ENCODE results near the gene ZNF132. TPM values are rescaled to one million over a fixed set of nuclear protein-coding genes. Genes with fewer than 3 reads are reported as not detected.
"Not testable (repeated sequence)": the region's sequence is repeated elsewhere in the genome, so short reads cannot be mapped to it uniquely, and the experiment has no call there.

The ZNF132 gene
- 0.03 and 0.19 TPM in 2 replicates for total RNA-seq (2014; rRNA removed; shearing (Covaris generic))

DNA sequence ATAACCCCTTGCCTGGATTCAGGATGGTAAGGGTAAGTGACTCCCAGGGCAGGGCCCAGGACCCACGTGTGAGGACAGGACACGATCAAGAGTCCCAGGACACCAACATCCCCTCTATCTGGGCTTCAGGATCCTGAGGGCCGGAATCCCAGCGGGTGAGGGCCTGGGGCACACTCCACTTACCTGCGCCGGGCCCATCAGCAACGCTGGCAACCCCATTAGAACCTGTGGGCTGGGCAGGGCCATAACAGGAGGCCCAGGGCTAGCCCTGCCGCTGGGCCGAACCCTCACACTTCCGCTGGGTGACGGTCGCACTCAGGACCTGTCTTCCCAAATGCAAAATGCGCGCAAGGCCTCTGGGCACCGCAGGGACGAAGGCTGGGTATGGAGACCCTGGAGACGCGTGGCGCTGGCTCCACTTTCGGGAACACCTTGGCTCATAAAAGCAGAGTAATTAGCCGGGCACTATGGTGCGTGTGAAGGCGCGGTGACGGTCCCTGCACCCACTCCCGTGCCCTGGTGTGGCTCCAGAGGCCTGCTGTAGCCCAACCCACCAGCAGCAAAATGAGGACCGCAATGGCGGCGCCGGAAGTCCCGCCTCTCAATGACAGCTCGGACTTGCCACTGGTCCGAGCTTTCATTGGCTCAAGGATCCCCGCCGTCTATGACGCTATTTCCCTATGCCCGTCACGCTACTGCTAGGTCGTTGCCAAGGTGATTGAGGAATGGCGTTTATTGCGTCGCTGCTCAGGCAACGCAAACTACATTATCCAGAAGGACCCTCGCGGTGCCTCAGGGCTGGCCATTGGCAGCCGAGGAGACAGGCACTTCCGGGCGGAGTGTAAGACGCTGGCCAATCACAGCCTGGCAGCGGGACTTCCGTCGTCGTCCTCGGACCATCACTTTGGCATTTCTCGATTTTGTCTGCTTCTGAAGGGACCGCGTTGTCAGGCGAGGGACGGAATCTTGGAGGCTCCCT, at the start of gene ZNF132:
Gene ZNF132, minus strand, starts transcription at position 578 of the 979 bp plus-strand sequence. Its CDS starts 332 bp downstream, at position 246.
- peak; percentile 75 for DNase-seq (ENCODE audit: low spot score)

DNA sequence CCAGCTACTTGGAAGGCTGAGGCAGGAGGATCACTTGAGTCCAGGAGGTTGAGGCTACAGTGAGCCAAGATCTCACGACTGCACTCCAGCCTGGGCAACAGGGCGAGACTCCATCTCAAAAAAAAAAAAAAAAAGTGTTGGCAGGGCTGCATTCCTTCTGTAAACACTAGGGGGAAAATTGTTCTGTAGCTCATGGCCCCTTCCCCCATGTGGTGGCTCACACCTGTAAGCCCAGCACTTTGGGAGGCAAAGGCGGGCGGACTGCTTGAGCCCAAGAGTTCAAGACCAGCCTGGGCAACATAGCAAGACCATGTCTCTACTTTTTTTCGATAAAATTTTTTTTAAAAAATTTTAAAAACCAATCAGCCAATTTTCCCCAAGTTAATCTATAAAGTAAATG, 44.4 kb upstream of the ZNF132 start:
- not testable (repeated sequence) for DNase-seq (ENCODE audit: low spot score)

DNA sequence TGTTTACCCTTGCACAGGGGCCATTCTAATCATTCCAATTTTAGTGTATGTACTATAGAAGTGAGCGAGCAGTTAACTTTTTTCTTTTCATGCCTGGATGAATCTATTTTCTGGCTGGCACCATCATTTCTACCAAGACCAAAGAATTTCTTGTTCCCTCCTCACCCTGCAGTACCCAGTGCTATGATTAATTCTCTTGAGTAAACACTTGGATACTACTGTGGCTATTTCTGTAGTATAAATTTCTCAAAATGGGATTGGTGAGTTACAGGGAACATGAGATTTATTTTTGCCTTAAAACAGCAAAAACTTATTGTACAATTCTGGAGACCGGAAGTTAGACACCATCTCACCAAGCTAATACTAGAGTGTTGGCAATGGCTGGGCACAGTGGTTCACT, 43.8 kb upstream of the ZNF132 start:
- DNase-seq (ENCODE audit: low spot score): no peak

DNA sequence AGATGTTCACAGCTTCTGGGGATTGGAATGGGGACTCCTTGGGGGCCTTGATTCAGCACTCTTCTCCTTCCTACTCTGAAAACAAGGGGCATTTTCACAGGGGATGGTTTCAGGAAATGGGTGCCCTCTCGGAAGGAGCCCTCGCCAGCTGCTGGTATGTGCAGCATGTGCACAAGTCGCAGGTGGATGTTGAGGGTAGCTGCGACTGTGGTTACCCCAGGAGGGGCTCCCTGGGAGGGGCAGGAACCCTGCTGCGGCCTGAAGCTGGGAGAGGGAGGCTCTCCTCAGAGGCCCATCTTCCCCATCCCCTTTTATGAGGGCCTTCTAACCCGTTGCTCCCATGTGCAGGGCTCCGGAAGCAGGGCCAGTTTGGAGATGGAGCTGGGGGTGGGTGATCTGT, 42.4 kb upstream of the ZNF132 start:
- no peak for DNase-seq (ENCODE audit: low spot score)

DNA sequence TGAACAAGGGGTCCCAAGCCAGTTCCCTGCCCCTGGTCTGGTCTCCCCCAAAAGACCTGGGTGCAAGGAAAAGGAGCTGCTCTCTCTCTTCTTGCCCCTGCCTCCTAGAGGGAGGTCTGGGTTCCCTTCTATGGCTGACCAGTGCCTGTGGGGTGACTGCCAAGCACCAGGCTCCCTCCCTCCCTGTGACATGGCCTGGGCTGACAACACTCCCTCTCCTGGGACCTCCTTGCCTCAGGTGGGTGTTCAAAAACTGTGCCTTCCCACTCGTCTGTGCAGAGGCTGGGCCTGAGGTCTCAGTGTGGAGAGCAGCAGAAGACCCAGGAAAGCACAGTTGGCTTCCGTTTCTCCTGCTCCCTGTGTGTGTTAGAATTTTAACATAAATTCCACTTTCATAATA, 40.9 kb upstream of the ZNF132 start:
- no peak for DNase-seq (ENCODE audit: low spot score)

DNA sequence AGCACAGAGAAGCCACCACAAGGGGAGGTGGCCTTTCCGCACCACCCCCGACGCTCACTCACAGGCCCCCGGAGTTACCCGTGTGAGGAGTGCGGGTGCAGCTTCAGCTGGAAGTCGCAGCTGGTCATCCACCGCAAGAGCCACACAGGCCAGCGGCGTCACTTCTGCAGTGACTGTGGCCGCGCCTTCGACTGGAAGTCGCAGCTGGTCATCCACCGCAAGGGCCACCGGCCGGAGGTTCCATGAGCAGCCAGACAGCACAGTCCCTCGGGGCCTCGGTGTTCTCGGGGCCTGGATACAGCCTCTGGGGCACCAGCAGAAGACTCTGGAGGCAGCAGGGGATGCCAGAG, 40.5 kb upstream of the ZNF132 start:
- DNase-seq (ENCODE audit: low spot score): no peak

DNA sequence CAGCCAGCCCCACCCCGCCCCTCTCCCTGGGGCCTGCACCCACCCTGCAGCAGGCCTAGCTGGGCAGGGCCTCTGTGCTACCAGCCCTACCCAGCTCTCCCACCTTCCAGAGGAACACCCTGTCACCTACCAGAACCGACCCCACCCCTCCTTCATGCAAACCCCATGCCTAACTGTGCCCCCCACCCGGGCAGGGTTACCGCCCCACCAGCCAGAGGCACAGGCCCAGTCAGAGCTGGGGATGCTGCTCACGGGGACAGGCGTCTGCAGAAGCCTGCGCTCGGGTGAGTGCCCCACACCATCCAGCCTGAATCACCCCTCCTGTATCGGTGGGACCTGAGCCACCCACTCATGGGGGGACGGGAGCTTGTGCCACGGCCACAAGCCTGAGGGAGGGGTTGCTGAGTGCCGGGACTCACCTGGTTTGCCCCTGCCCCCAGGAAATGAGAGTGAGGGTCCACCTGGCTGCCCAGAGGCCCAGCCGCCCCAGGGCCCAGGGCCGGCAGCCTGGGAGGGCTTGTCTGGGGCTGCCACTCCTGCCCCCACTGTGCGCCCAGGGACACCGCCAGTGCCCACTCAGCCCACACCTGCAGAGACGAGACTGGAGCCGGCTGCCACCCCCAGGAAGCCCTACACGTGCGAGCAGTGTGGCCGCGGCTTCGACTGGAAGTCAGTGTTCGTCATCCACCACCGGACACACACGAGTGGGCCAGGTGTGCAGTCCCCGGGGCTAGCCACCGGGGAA, 40.0 kb upstream of the ZNF132 start:
- no peak for DNase-seq (ENCODE audit: low spot score)

DNA sequence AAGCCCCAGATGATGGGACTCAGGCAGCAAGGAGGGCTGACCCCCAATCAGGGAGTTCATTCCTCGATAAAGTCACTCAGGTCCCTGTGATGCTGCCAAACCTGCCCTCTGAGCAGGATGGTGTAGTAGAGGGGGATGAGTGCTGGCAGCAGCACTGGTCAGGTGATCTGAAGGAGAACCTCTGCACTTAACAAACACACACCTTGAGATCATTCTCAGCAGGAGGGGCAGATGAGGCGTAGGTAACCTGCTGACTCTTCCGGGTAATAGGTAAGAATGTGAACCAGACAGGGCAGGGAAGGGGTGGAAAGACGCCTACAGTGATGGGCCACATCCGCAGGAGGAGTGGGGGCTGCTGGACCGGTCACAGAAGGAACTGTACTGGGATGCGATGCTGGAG, 39.4 kb upstream of the ZNF132 start:
- DNase-seq (ENCODE audit: low spot score): no peak

DNA sequence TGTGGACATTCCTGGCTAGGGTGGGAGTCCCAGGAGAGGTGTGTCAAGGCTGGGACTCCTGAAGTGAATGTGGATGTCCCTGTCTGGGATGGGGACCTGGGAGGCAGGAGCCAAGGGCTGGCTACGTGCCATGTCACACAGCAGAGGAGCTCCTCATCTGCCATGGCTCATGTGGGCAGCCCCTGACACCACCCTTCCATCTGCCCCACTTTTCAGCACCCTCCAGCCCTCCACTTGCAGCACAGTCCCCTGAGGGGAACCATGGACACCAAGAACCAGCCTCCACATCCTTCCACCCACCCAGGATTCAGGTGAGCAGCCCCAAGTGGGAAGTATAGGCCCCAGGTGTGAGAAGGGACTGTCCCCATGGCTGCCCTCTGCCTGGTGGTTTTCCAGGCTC, 37.9 kb upstream of the ZNF132 start:
- no peak for DNase-seq (ENCODE audit: low spot score)

DNA sequence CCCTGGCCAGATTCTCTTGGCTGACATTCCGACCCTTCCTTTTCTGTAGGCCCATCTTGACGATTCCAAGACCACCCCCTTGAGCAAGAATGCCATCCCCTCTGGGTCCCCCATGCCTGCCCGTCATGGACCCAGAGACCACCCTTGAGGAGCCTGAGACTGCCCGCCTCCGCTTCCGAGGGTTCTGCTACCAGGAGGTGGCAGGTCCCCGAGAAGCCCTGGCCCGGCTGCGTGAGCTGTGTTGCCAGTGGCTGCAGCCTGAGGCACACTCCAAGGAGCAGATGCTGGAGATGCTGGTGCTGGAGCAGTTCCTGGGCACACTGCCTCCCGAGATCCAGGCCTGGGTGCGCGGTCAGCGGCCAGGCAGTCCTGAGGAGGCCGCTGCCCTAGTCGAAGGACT, 37.2 kb upstream of the ZNF132 start:
- DNase-seq (ENCODE audit: low spot score): no peak

DNA sequence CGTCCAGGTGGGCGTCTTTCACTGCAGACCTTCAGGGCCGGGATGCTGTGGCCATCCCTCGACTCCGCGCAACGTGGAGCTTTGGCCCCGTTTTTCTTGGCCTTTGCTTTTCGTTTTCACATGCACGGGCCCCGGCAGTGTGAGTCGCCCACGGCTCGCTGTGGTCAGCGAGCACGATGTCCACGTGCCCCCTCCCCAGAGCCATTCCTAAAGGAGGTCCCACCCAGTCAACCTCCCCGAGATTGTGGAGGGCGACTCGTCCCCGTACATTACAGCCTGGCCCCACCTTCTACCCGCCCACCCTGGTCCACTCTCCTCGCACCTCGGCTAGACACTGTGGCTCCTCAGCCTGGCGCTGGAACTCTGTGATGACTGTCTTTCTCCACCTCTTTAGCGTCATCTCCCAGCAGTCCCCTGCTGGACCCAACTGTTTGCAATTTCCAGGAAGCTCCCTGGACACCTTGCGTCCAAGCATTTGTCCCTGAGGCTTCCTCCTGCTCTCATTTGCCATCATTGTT, 36.6 kb upstream of the ZNF132 start:
- DNase-seq (ENCODE audit: low spot score): no peak

DNA sequence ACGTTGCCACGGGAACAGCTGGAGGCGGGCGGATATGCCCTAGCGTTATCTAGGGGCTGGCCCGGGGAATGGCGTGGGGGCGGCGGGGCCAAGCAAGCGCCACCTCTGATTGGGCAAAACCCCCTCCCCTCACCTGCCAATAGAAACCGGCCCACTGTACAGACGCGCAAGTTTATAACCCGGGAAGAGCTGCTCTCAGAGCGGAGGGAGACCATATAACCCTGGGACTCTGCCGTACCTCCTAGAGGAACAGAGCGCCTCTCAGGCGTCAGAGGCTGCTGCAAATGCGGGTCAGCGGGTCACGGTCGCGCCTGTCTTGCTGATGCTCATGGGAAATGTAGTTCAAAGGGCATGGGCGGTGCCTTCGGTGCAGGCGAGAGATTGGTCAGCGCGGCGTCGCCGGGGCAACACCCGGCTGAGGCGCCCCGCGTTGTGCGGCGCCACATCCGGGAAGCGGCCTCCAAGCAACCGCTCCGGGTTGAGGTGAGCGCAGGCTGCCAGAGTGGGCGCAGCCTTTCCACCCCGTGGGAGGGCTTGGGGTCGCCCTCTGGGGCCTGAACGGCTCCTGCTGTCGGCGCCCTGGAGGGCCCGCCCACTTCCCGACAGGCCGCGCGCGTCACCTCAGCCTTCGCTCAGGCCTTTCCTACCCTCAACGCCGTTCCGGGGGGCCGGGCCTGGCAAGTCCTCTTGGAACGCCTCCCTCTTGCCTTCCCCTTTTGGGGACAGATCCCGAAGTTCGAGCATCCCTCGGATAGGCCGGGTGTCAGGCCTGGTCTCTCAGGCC, 36.0 kb upstream of the ZNF132 start, which contains the start of gene ZNF446:
Gene ZNF446, plus strand, starts transcription at position 639 of the 784 bp plus-strand sequence. CDS start 867 bp downstream, outside the sequence.
- DNase-seq (ENCODE audit: low spot score): peak; percentile 97

DNA sequence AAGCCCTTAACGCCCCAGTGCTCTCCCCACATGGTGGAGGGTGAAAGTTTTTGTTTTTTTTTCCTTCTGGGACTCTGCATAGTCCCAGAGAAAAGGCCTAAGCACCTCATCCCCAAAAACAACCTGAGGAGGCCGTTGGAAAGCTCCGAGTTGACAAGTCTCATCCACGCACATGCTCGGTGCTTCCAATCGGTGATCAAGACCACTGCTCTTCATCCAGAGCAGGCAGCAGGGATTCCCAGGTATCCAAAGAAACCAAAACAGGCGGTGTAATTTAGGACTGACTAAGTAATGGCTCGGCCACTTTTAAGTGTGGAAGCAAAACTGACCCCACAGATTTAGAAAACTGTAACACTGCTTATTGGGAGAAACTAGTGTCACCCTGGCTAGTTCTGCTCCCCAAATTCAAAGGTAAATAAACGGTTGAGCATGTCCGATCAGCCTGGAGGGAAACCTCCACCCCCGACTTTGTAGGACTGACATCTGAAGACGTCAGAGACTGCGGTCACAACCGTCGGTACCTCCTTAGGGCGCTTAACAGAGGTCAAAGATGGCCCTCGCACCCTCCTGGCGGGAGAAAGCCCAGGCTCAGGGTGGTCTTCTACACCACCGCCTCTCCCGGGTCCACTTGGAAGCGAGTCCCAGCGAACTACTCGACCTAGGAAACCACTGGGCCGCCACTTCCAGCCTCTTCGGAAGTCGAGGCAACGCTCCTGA, 35.2 kb upstream of the ZNF132 start:
- no peak for DNase-seq (ENCODE audit: low spot score)

DNA sequence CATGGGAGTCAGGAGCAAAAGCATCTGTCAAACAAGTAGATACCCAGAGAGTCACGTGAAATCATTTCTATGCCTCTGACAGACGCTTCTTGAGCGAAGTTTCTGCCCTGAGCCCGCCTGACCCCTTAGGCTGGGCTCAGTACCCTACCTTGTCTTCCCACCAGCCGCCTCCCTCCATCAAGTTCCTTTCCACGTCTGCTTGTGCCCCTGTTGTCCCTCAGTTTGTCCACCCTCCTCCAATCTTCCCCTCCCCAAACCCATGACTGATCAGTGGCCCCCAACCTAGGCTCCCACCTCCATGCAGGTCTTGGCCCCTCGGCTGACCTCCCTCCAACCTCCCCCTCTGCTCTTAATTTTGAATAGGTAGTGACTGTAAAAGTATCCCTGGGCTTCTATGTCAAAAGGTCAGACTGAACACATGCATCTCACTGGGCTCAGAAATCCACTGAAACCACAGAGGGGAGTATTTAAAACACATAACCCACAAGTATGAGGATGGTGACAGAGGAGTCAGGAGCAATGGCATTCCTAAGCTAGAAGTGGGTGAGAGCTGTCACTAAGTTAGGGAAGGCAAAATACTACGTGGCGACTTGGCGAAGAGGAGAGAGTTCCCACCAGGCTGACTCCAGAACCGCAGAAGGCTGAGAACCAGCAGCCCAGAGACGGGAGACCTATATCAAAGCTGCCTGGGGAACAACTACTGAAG, 34.5 kb upstream of the ZNF132 start:
- peak; percentile 34 for DNase-seq (ENCODE audit: low spot score)

DNA sequence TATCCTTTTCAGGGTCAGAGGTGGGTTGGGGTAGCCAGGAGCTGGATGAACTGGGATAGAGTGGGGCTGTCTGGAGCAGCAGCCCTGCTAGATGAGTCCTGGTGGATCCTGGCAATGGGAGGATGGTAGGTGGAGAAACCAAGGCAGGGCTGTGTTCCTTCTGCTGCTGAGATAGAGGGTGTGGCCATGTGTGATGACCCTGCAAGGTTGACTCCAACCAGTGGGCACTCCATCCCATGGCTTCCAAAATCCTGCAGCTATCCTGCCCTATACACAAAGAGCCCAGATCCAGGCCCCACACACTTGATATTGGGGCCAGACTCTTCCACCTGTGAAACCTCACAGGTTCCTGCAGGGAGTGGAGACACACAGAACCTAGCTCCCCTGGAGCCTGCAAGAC, 33.8 kb upstream of the ZNF132 start:
- DNase-seq (ENCODE audit: low spot score): no peak

DNA sequence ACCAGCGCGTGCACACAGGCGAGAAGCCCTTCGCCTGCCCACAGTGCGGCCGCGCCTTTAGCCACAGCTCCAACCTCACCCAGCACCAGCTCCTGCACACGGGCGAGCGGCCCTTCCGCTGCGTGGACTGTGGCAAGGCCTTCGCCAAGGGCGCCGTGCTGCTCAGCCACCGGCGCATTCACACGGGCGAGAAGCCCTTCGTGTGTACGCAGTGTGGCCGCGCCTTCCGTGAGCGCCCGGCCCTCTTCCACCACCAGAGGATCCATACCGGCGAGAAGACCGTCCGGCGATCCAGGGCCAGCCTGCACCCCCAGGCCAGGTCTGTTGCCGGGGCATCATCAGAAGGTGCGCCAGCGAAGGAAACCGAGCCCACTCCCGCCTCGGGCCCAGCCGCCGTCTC, 31.8 kb upstream of the ZNF132 start:
- DNase-seq (ENCODE audit: low spot score): no peak

DNA sequence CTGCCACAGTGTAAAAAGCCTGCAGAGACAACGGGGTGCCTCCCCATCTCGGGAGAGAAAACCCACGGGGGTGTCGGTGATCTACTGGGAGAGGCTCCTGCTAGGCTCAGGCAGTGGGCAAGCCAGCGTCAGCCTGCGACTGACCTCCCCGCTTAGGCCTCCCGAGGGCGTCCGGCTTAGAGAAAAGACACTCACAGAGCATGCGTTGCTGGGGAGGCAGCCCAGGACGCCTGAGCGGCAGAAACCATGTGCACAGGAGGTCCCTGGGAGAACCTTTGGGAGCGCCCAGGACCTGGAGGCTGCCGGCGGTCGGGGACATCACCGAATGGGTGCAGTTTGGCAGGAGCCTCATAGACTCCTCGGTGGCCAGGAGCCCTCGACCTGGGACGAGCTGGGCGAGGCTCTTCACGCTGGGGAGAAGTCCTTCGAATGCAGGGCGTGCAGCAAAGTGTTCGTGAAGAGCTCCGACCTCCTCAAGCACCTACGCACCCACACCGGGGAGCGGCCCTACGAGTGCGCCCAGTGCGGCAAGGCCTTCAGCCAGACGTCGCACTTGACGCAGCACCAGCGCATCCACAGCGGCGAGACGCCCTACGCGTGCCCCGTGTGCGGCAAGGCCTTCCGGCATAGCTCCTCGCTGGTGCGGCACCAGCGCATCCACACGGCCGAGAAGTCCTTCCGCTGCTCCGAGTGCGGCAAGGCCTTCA, 31.0 kb upstream of the ZNF132 start:
- DNase-seq (ENCODE audit: low spot score): not testable (repeated sequence)

DNA sequence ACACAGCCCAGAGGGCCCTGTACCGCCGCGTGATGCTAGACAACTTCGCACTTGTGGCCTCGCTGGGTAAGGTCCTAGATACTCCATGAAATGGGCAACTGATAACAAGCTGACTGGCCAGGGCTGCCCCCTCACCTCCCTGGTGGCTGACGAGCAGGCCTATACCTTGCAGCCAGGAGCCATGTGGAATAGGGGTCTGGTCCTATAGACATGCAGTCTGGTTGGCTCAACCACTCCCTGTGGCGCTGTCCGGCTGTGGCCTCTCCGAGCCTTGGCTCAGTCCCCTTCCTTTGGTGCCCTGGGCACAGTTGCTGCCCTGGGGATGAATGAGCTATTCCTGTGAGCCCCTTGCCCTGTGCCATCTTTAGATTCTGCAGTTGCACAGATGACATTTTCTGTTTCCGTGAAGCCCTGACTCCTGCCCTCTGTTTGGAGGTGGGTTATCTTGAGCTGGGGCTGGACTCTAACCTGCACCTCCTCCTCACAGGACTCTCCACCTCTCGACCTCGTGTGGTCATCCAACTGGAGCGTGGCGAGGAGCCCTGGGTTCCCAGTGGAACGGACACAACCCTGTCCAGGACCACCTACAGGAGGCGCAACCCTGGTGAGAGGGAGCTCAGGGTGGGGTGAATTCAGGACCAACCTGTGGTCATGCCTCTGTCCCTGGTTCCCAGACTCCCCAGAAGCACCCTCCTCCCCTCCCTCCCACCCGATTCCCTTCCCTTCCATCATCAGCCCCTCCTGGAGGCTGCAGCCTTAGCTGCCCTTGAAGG, 29.5 kb upstream of the ZNF132 start:
- DNase-seq (ENCODE audit: low spot score): no peak
